GM23338 (cell line): ENCODE measurements around the gene RRAD. TPM values are rescaled to one million over a fixed set of nuclear protein-coding genes. Genes with fewer than 3 reads are reported as not detected.

Experiments used
- ATAC-seq: fragments of 200-7000 bp; cut with Tn5 transposase; 3 replicates; pipeline ENCODE4 v1.9.1; 2020
- DNase-seq: peaks from one replicate; pipeline ENCODE4 v3.0.0-alpha.2; 2015; ENCODE audit warnings: low spot score
- H2AFZ ChIP-seq: fragments of 200-600 bp; sonication (generic); 2 replicates; pipeline ENCODE4 v1.8.0; 2016; ENCODE audit warnings: antibody characterized with exemption, mild to moderate bottlenecking, moderate library complexity
- H3F3A ChIP-seq: fragments of 200-600 bp; sonication (generic); replicated peaks from 2 replicates; pipeline ENCODE4 v1.8.0; 2017; ENCODE audit warnings: antibody characterized with exemption, mixed run types, low read depth
- H3K27ac ChIP-seq: fragments of 200-600 bp; sonication (generic); 2 replicates; pipeline ENCODE4 v1.6.1; 2016; ENCODE audit warnings: low read depth
- H3K27me3 ChIP-seq: fragments of 200-600 bp; sonication (generic); 2 replicates; pipeline ENCODE4 v1.8.0; 2016; ENCODE audit warnings: mild to moderate bottlenecking, mixed run types, moderate library complexity; ENCODE audit not compliant: insufficient read depth
- H3K36me3 ChIP-seq: fragments of 200-600 bp; sonication (generic); 2 replicates; pipeline ENCODE4 v1.8.0; 2016; ENCODE audit warnings: mild to moderate bottlenecking; ENCODE audit not compliant: insufficient read depth
- H3K4me1 ChIP-seq: fragments of 200-600 bp; sonication (generic); 2 replicates; pipeline ENCODE4 v1.8.0; 2016; ENCODE audit warnings: mild to moderate bottlenecking, moderate library complexity; ENCODE audit not compliant: insufficient read depth
- H3K4me2 ChIP-seq: fragments of 200-600 bp; sonication (generic); 2 replicates; pipeline ENCODE4 v1.7.1; 2017; ENCODE audit warnings: mixed run types
- H3K4me3 ChIP-seq: fragments of 200-600 bp; sonication (generic); 2 replicates; pipeline ENCODE4 v1.6.1; 2016; ENCODE audit warnings: mixed run types
- H3K79me2 ChIP-seq: fragments of 200-600 bp; sonication (generic); replicated peaks from 2 replicates; pipeline ENCODE4 v1.8.0; 2017; ENCODE audit warnings: mild to moderate bottlenecking; ENCODE audit not compliant: insufficient read depth
- H3K9me2 ChIP-seq: fragments of 200-600 bp; sonication (generic); 2 replicates; pipeline ENCODE4 v1.8.0; 2017; ENCODE audit not compliant: insufficient read depth
- H4K20me1 ChIP-seq: fragments of 200-600 bp; sonication (generic); replicated peaks from 2 replicates; pipeline ENCODE4 v1.8.0; 2017; ENCODE audit warnings: mild to moderate bottlenecking; ENCODE audit not compliant: insufficient read depth
- H3K27ac Mint-ChIP-seq: 2 replicates; pipeline ENCODE4 v1.8.0; 2020; ENCODE audit warnings: inconsistent platforms, mild to moderate bottlenecking, moderate library complexity, mixed read lengths
- H3K27me3 Mint-ChIP-seq: 3 replicates; pipeline ENCODE4 v1.8.0; 2022; ENCODE audit warnings: low read depth, mild to moderate bottlenecking, moderate library complexity, mixed read lengths, inconsistent platforms; ENCODE audit not compliant: insufficient read depth, poor library complexity
- H3K36me3 Mint-ChIP-seq: 3 replicates; pipeline ENCODE4 v1.8.0; 2021; ENCODE audit warnings: low read depth, mild to moderate bottlenecking, inconsistent platforms, moderate library complexity, mixed read lengths
- H3K4me1 Mint-ChIP-seq: 3 replicates; pipeline ENCODE4 v1.8.0; 2020; ENCODE audit warnings: mild to moderate bottlenecking, inconsistent platforms, mixed read lengths
- H3K4me3 Mint-ChIP-seq: 3 replicates; pipeline ENCODE4 v1.8.0; 2021; ENCODE audit warnings: moderate library complexity, mild to moderate bottlenecking, inconsistent platforms, mixed read lengths
- H3K9me3 Mint-ChIP-seq: 3 replicates; pipeline ENCODE4 v1.8.0; 2020; ENCODE audit warnings: moderate library complexity, mild to moderate bottlenecking, inconsistent platforms, mixed read lengths
- EZH2 ChIP-seq: fragments of 200-600 bp; sonication (generic); IDR thresholded peaks from one replicate; pipeline ENCODE4 v1.8.0; 2017; ENCODE audit warnings: antibody characterized with exemption, mild to moderate bottlenecking, low read depth; ENCODE audit not compliant: unreplicated experiment
- EZH2phosphoT487 ChIP-seq: fragments of 200-600 bp; sonication (generic); IDR thresholded peaks from one replicate; pipeline ENCODE4 v1.8.1; 2018; ENCODE audit warnings: antibody characterized with exemption; ENCODE audit not compliant: unreplicated experiment
- STAT1 ChIP-seq: IDR thresholded peaks from one replicate; pipeline ENCODE4 v1.6.1; 2016; ENCODE audit warnings: antibody characterized with exemption; ENCODE audit not compliant: unreplicated experiment
- ZNF331 ChIP-seq: fragments of 250-450 bp; sonication (Bioruptor Pico); IDR thresholded peaks from 2 replicates; pipeline ENCODE4 v1.5.0; 2020; ENCODE audit warnings: low read depth, mild to moderate bottlenecking, moderate library complexity
- polyA plus RNA-seq: library from polyadenylated mRNA; unstranded; fragments of >200 nt; fragmentation: Nextera tagmentation; extraction: Ambion mirVana; gene quantifications from 2 replicates; pipeline ENCODE4 v1.2.1, GENCODE V29; 2016
- total RNA-seq: library from RNA; depleted of rRNA; stranded (reverse); fragments of >200 nt; shearing (Covaris generic); gene quantifications from 2 replicates; pipeline ENCODE4 v1.2.3, GENCODE V29; 2014
- TF ChIP-seq, protein P1 (sequence below): IDR thresholded peaks from one replicate; pipeline ENCODE4 v1.6.1; 2018; ENCODE audit warnings: antibody characterized with exemption; ENCODE audit not compliant: unreplicated experiment
- TF ChIP-seq, protein P2 (sequence below): fragments of 250-450 bp; sonication (Bioruptor Pico); IDR thresholded peaks from 2 replicates; pipeline ENCODE4 v1.5.0; 2020; ENCODE audit warnings: mild to moderate bottlenecking, moderate library complexity

RRAD gene
- total and polyA plus RNA-seq, 2 experiments from 2014 or later: 0.18 TPM; not detected in 1

DNA sequence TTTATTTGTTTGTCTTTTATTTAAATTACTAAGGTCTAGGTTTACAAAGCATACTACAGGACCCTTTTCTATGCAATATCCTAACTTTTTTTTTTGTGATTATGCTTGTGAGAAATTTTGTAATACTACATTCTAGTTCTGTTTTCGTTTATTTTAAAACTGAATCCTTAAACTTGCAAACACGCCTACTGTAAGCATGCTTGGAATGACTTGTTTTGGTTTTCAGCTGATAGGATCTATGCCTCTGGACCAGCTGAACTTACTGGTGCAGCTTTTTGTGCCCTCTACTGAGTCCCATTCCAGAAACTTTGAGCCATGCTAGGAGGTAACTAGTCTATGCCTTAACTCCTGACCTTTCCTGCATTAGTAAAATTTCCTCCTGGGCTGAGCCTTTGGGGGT, 39.0 kb downstream of the RRAD start:
- Mint-ChIP-seq H3K36me3 (peaks cover 44% of the 10 kb centered on the region), H3K4me3 (no peak overlapping the region), H3K27me3 (peaks cover 2% of the 10 kb centered on the region), H3K9me3 (no peaks in the 10 kb centered on the region), H3K27ac (no peak overlapping the region), H3K4me1 (peaks cover 10% of the 10 kb centered on the region)
- peaks cover 35% of the 10 kb centered on the region for H3K79me2 ChIP-seq
- no peak overlapping the region for H3K27ac ChIP-seq
- H3K4me2 ChIP-seq: no peak overlapping the region
- no peaks in the 10 kb centered on the region for H3F3A ChIP-seq
- H3K4me3 ChIP-seq: no peak overlapping the region
- TF ChIP-seq EZH2: no peak
- TF ChIP-seq, protein P1, sequence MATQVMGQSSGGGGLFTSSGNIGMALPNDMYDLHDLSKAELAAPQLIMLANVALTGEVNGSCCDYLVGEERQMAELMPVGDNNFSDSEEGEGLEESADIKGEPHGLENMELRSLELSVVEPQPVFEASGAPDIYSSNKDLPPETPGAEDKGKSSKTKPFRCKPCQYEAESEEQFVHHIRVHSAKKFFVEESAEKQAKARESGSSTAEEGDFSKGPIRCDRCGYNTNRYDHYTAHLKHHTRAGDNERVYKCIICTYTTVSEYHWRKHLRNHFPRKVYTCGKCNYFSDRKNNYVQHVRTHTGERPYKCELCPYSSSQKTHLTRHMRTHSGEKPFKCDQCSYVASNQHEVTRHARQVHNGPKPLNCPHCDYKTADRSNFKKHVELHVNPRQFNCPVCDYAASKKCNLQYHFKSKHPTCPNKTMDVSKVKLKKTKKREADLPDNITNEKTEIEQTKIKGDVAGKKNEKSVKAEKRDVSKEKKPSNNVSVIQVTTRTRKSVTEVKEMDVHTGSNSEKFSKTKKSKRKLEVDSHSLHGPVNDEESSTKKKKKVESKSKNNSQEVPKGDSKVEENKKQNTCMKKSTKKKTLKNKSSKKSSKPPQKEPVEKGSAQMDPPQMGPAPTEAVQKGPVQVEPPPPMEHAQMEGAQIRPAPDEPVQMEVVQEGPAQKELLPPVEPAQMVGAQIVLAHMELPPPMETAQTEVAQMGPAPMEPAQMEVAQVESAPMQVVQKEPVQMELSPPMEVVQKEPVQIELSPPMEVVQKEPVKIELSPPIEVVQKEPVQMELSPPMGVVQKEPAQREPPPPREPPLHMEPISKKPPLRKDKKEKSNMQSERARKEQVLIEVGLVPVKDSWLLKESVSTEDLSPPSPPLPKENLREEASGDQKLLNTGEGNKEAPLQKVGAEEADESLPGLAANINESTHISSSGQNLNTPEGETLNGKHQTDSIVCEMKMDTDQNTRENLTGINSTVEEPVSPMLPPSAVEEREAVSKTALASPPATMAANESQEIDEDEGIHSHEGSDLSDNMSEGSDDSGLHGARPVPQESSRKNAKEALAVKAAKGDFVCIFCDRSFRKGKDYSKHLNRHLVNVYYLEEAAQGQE: no peak
- TF ChIP-seq EZH2phosphoT487: no peak
- TF ChIP-seq, protein P2, sequence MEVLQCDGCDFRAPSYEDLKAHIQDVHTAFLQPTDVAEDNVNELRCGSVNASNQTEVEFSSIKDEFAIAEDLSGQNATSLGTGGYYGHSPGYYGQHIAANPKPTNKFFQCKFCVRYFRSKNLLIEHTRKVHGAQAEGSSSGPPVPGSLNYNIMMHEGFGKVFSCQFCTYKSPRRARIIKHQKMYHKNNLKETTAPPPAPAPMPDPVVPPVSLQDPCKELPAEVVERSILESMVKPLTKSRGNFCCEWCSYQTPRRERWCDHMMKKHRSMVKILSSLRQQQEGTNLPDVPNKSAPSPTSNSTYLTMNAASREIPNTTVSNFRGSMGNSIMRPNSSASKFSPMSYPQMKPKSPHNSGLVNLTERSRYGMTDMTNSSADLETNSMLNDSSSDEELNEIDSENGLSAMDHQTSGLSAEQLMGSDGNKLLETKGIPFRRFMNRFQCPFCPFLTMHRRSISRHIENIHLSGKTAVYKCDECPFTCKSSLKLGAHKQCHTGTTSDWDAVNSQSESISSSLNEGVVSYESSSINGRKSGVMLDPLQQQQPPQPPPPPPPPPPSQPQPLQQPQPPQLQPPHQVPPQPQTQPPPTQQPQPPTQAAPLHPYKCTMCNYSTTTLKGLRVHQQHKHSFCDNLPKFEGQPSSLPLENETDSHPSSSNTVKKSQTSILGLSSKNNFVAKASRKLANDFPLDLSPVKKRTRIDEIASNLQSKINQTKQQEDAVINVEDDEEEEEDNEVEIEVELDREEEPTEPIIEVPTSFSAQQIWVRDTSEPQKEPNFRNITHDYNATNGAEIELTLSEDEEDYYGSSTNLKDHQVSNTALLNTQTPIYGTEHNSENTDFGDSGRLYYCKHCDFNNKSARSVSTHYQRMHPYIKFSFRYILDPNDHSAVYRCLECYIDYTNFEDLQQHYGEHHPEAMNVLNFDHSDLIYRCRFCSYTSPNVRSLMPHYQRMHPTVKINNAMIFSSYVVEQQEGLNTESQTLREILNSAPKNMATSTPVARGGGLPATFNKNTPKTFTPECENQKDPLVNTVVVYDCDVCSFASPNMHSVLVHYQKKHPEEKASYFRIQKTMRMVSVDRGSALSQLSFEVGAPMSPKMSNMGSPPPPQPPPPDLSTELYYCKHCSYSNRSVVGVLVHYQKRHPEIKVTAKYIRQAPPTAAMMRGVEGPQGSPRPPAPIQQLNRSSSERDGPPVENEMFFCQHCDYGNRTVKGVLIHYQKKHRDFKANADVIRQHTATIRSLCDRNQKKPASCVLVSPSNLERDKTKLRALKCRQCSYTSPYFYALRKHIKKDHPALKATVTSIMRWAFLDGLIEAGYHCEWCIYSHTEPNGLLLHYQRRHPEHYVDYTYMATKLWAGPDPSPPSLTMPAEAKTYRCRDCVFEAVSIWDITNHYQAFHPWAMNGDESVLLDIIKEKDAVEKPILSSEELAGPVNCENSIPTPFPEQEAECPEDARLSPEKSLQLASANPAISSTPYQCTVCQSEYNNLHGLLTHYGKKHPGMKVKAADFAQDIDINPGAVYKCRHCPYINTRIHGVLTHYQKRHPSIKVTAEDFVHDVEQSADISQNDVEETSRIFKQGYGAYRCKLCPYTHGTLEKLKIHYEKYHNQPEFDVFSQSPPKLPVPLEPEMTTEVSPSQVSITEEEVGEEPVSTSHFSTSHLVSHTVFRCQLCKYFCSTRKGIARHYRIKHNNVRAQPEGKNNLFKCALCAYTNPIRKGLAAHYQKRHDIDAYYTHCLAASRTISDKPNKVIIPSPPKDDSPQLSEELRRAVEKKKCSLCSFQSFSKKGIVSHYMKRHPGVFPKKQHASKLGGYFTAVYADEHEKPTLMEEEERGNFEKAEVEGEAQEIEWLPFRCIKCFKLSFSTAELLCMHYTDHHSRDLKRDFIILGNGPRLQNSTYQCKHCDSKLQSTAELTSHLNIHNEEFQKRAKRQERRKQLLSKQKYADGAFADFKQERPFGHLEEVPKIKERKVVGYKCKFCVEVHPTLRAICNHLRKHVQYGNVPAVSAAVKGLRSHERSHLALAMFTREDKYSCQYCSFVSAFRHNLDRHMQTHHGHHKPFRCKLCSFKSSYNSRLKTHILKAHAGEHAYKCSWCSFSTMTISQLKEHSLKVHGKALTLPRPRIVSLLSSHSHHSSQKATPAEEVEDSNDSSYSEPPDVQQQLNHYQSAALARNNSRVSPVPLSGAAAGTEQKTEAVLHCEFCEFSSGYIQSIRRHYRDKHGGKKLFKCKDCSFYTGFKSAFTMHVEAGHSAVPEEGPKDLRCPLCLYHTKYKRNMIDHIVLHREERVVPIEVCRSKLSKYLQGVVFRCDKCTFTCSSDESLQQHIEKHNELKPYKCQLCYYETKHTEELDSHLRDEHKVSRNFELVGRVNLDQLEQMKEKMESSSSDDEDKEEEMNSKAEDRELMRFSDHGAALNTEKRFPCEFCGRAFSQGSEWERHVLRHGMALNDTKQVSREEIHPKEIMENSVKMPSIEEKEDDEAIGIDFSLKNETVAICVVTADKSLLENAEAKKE (CRISPR knock-in tag): no peak
- no peak for TF ChIP-seq STAT1
- TF ChIP-seq ZNF331 (CRISPR knock-in tag): no peak
- no peaks in the 10 kb centered on the region for H3K9me2 ChIP-seq
- ATAC-seq (no peak), DNase-seq (no peak)
- peaks cover 11% of the 10 kb centered on the region; the same call in 1 of the 2 replicates for H3K36me3 ChIP-seq
- no peak overlapping the region for H2AFZ ChIP-seq
- no peaks in the 10 kb centered on the region for H3K27me3 ChIP-seq
- H4K20me1 ChIP-seq: peaks cover 26% of the 10 kb centered on the region; the same call in 1 of the 2 replicates
- peaks cover 8% of the 10 kb centered on the region; the same call in 1 of the 2 replicates for H3K4me1 ChIP-seq
